GM23248 (cell line): Measurements from ENCODE around the gene ZDHHC16.

Experiments used
- EZH2 ChIP-seq: fragments of 200-600 bp; sonication (generic); IDR thresholded peaks from 2 replicates; pipeline ENCODE4 v1.6.1; 2018; ENCODE audit warnings: antibody characterized with exemption, mild to moderate bottlenecking; ENCODE audit not compliant: insufficient read depth, poor library complexity, severe bottlenecking
- EZH2phosphoT487 ChIP-seq: fragments of 200-600 bp; sonication (generic); IDR thresholded peaks from 2 replicates; pipeline ENCODE4 v1.6.1; 2018; ENCODE audit warnings: antibody characterized with exemption, moderate library complexity, mild to moderate bottlenecking, low read depth; ENCODE audit not compliant: insufficient read depth

DNA sequence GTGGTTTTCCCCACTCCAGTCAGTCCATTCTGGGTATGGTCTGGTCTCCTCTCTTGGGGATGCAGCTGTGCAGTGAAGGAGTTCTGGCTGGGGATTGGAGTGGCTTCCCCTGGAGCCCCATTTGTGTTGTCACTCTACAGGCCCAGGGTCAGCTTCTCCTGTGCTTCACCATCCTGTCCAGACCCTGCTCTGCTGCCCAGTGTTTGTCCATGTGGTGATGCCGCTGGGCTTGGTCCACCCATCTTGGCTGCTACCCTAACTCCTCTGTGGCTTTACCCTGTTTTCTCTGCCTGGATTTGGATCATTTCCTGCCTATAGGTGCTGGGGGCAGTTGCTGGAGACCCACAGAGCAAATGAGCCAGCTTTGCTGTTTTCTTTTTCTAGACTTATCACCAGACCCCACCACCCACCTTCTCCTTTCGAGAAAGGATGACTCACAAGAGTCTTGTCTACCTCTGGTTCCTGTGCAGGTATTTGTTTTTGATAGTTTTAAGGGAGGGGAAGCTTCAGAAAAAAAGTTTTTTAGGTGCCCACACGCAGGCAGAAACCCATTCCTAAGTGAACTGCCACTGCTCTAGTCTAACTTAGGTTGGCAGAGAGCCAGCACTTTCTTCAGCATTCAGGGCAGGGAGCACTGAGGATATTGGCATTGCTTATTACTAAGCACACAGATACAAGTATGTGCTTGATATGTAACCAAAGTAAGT is 8.5 kb downstream of the ZDHHC16 start:
- TF ChIP-seq EZH2: no peak
- no peak for TF ChIP-seq EZH2phosphoT487
